Neutrophil (primary cell): ENCODE measurements around the gene PALD1.

Source experiments
- H3K27ac ChIP-seq: fragments of 200-600 bp; sonication (generic); 2 replicates; pipeline ENCODE4 v1.5.1; 2016; ENCODE audit warnings: mild to moderate bottlenecking, moderate library complexity
- H3K27me3 ChIP-seq: fragments of 200-600 bp; sonication (generic); 2 replicates; pipeline ENCODE4 v1.6.0; 2016; ENCODE audit warnings: mild to moderate bottlenecking
- H3K36me3 ChIP-seq: fragments of 200-600 bp; sonication (generic); 2 replicates; pipeline ENCODE4 v1.5.1; 2017
- H3K4me1 ChIP-seq, 2 experiments: fragments of 200-600 bp in 1 of 2; sonication (generic) in 1 of 2; 1 replicate in 1 of 2; 2 replicates in 1 of 2; pipeline versions ENCODE4 v1.5.1 to v1.6.1; 2013 to 2016; ENCODE audit warnings: low read depth in 1 of 2, low read length in 1 of 2, mild to moderate bottlenecking in 1 of 2, moderate library complexity in 1 of 2; ENCODE audit not compliant: control insufficient read depth in 1 of 2, insufficient read depth in 1 of 2
- H3K4me3 ChIP-seq, 2 experiments: fragments of 200-600 bp in 1 of 2; sonication (generic) in 1 of 2; 1 replicate in 1 of 2; 2 replicates in 1 of 2; pipeline ENCODE4 v1.5.1; 2013 to 2016; ENCODE audit warnings: low read depth in 1 of 2, low read length in 1 of 2, mild to moderate bottlenecking in 1 of 2, moderate library complexity in 1 of 2
- H3K9me3 ChIP-seq: fragments of 200-600 bp; sonication (generic); 2 replicates; pipeline ENCODE4 v1.5.1; 2016
- CTCF ChIP-seq: fragments of 200-600 bp; sonication (generic); IDR thresholded peaks from 2 replicates; pipeline ENCODE4 v1.5.1; 2016; ENCODE audit warnings: antibody characterized with exemption

The PALD1 gene

DNA sequence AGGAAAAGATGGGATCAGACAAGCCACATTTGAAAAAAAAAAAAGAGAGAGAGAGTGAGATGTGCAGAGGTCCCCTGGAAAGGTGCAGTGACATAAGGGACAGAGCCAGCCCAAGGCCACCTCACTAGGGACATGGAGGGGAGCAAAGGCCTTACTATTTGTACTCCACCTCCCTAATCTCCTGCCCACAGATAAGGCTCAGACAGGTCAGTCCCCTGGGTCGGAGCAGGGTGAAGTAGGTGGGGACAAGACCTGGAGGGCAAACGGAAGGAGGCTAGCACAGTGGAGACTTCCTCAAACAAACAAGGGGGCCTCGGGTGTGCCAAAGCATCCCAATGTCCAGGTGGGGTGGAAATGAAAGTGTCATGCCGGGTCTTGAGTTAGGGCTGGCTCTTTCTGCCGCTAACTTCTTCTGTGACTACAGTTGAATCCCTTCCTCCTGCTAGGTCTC is 117.0 kb downstream of the PALD1 start:
- H3K9me3 ChIP-seq = no peaks in the 10 kb centered on the region
- H3K4me1 ChIP-seq = no peaks in the 10 kb centered on the region
- H3K27ac ChIP-seq = no peak overlapping the region
- H3K27me3 ChIP-seq = peaks cover 10% of the 10 kb centered on the region
- no peak overlapping the region for H3K4me3 ChIP-seq
- no peak for TF ChIP-seq CTCF
- H3K36me3 ChIP-seq = no peaks in the 10 kb centered on the region

DNA sequence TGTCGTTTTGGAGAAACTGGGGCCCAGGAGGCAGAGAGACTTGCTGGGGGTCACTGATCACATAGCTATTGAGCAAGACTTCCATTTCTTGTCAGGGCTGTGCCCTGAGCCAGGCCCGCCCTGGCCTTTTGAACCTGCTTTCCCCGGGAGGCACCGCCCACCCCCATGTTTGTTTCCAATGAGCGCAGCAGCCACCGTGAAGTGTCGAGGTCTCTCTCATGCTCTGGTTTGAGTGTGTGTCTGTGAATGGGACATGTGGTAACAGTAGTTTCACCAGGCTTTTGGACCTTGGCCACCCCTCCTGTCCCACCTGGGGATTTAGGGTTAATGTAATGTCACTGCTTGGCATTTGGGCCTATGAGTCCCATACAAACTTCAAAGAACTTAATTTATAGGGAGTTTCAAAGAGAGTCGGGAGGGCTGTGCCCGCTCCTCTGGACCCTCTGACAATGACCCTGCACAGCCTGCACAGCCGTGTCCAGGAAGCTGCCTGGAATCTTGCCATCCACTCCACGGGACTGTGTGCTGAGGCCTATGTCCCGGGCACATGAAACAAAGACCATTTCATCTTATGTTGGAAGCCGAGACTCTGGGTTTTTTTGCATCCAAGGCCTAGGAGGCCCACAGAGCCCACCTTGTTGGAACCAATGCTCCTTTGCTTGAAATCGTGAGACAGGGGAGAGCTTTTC is 117.7 kb downstream of the PALD1 start:
- Histone ChIP-seq H3K27me3 (peaks cover 10% of the 10 kb centered on the region), H3K4me3 (no peak overlapping the region), H3K9me3 (no peaks in the 10 kb centered on the region), H3K4me1 (no peaks in the 10 kb centered on the region), H3K36me3 (no peaks in the 10 kb centered on the region), H3K27ac (no peak overlapping the region)
- no peak for TF ChIP-seq CTCF

GRCh38 chr10:70596860-70597809 is 118.6 kb downstream of the PALD1 start:
- Histone ChIP-seq H3K27me3 (peaks cover 10% of the 10 kb centered on the region), H3K27ac (no peak overlapping the region), H3K4me3 (no peak overlapping the region), H3K36me3 (no peaks in the 10 kb centered on the region), H3K4me1 (no peaks in the 10 kb centered on the region), H3K9me3 (no peaks in the 10 kb centered on the region)
- TF ChIP-seq CTCF = no peak

DNA sequence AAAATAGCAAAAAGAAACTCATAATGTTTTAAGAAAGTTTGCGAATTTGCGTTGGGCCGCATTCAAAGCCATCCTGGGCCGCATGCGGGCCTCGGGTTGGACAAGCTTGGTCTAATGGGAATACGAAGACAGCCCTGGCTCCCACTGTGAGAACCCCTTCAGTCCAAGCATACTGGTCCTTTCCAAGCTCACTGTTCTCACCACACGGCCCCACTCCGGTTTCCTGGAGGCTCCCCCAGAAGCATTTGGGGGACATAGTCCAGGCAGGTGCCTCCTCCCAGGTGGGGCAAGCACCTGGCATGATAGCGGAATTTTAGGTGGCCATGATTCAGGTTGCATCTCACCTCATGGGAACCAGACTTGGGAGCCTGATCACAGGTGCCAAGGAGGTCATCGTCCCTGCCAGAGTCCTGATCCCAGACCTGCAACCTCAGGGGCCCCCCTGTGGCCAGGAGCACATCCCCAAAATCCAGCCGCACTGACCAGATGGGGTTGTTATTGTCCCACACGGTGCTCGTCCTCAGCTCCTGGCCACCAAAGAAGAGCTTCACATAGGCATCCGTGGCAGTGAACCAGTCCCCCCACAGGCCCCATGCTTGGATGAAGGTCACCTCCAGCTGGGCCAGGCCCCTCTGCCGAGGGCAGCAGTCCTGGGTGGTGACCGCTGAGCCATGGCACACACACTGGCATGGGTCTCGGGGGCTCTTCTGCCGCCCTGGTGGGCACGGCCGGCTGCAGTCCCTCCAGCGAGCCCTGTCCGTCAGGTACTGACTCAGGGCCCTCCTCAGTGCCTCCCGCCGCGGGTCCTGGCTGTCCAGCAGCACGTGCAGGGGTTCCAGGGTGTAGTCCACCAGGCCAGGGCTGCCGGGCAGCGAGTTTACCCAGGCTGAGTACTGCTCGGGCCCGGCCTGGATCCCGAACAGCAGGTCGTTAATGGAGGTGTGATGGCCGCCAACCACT is 119.6 kb downstream of the PALD1 start:
- no peaks in the 10 kb centered on the region for H3K9me3 ChIP-seq
- H3K4me3 ChIP-seq = no peak overlapping the region
- H3K4me1 ChIP-seq = no peaks in the 10 kb centered on the region
- no peaks in the 10 kb centered on the region for H3K36me3 ChIP-seq
- TF ChIP-seq CTCF = no peak
- H3K27ac ChIP-seq = no peak overlapping the region
- peaks cover 4% of the 10 kb centered on the region for H3K27me3 ChIP-seq

DNA sequence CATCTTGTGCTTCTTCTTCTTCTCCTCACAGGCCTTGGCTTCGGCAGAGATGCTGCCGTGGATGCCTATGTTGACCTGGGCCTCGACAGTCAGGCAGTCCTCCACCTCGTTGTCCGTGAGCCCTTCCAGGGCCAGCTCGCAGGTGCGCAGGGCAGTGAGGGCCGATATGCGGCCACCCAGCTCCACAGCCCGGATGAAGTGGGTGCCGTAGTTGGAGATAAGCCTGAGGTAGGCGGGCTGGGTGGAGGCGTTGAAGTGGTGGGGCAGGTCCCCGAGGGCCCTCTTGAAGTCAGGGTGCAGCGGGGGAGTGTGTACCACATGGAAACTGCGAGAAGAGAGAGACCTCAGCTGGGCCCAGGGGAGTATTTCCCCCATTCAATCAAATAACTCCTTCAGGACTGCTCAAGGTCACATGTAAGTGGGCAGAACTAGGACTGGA is 120.3 kb downstream of the PALD1 start:
- H3K27ac ChIP-seq = no peak overlapping the region
- no peak for TF ChIP-seq CTCF
- no peaks in the 10 kb centered on the region for H3K36me3 ChIP-seq
- no peaks in the 10 kb centered on the region for H3K4me1 ChIP-seq
- H3K4me3 ChIP-seq = no peak overlapping the region
- H3K27me3 ChIP-seq = no peaks in the 10 kb centered on the region
- H3K9me3 ChIP-seq = no peaks in the 10 kb centered on the region
